Activated CD8-positive, alpha-beta memory T cell treated with anti-CD3 and anti-CD28 coated beads for 36 hours (primary cell): ENCODE data around the gene PHF11. TPM values are rescaled to one million over a fixed set of nuclear protein-coding genes. Genes with fewer than 3 reads are reported as not detected.

Experiments used
- CTCF ChIA-PET: fragments of 350-600 bp; sonication (Branson Sonifier 250); formaldehyde crosslinking; loops from one replicate; lab custom pipeline; 2021; ENCODE audit warnings: antibody characterized with exemption; lab: Charles Lee
- POLR2A ChIA-PET: fragments of 350-600 bp; sonication (Branson Sonifier 250); formaldehyde crosslinking; loops from one replicate; lab custom pipeline; 2021; ENCODE audit warnings: antibody characterized with exemption; lab: Charles Lee
- total RNA-seq, 2 experiments: library from RNA; stranded (reverse); gene quantifications; one replicate each; pipeline ENCODE4 v1.2.3, GENCODE V29; 2021

The PHF11 gene
- total RNA-seq, 2 experiments from 2014 or later: 43.6 to 49.6 TPM

DNA sequence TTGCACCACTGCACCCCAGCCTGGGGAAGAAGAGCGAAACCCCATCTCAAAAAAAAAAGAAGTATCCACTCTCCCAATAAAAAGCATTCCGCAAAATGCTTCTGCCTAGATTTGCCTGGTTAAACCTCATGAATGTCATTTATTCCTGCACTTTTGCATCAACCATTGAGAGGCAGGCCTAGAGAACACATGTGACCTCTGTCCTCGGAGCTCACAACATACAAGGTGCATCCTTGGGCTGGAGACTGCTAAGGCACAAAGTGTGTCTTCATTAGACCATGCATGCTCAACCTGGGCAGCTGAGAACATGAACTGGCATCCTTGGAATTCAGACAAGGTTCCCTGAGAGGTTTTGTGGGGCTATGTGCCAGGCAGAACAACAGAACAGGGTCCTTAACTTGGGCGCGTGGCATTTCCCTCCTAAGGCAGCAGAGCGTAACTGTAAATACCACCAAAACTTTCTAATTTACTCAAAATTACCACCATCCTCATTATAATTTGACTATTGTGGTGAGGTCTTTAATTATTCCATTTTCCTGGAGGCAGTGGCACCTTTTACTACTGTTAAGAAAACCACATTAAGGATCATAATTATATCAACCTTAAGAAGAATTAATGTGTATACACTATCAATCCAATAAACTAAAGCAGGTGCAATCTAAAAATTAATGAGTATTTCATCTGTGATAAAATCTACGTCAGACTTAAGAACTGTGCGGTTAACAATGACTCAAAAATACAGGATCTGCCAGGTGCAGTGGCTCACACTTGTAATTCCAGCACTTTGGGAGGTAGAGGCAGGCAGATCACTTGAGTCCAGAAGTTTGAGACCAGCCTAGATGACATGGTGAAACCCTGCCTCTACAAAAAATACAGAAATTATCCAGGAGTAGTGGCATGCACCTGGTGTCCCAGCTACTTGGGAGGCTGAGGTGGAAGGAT, 75.8 kb downstream of the PHF11 start:
- POLR2A ChIA-PET: no interaction called here
- CTCF ChIA-PET: no interaction called here

Other genes with a start within 250 kb of the PHF11 start
- gene CDADC1, start 248.0 kb upstream of the PHF11 start, total RNA-seq: 1 to 10 TPM; 8.4 to 9.6 TPM
- 1 to 10 TPM; 5.6 to 5.7 TPM for gene CAB39L, start 51.9 kb upstream of the PHF11 start, total RNA-seq
- gene SETDB2, start 51.7 kb upstream of the PHF11 start, total RNA-seq: 10 to 100 TPM; 11.1 to 11.2 TPM
- gene RCBTB1, start 89.6 kb downstream of the PHF11 start, total RNA-seq: 10 to 100 TPM; 17.6 to 19.5 TPM
- under 1 TPM; 0.19 to 0.34 TPM for gene ARL11, start 132.6 kb downstream of the PHF11 start, total RNA-seq
- 10 to 100 TPM; 53.0 to 57.3 TPM for gene EBPL, start 195.5 kb downstream of the PHF11 start, total RNA-seq